Activated CD4-positive, alpha-beta memory T cell treated with anti-CD3 and anti-CD28 coated beads, Interleukin-2, amount 10 ng/mL, durations not matched to agents 7 days and 5 days (primary cell): ENCODE results near the gene NINJ1. TPM values are rescaled to one million over a fixed set of nuclear protein-coding genes. Genes with fewer than 3 reads are reported as not detected.
A peak's percentile ranks its signal among the peaks of the same experiment; 100 is the strongest.

Experiments used
- CTCF ChIA-PET: fragments of 350-600 bp; sonication (Branson Sonifier 250); formaldehyde crosslinking; loops from one replicate; lab custom pipeline; 2021; ENCODE audit warnings: antibody characterized with exemption, inconsistent platforms; lab: Charles Lee
- POLR2A ChIA-PET: fragments of 350-600 bp; sonication (Branson Sonifier 250); formaldehyde crosslinking; loops from one replicate; lab custom pipeline; 2021; ENCODE audit warnings: antibody characterized with exemption; lab: Charles Lee
- DNase-seq: peaks from one replicate; pipeline ENCODE4 v3.0.0-alpha.2; 2020
- H3K27ac Mint-ChIP-seq: one replicate; pipeline ENCODE4 v1.8.0; 2021; ENCODE audit warnings: mild to moderate bottlenecking, mixed read lengths
- H3K27me3 Mint-ChIP-seq: one replicate; pipeline ENCODE4 v1.8.0; 2021; ENCODE audit warnings: mixed read lengths
- H3K36me3 Mint-ChIP-seq: one replicate; pipeline ENCODE4 v1.8.0; 2021; ENCODE audit warnings: low read depth, mixed read lengths
- H3K4me1 Mint-ChIP-seq: one replicate; pipeline ENCODE4 v1.8.0; 2021; ENCODE audit warnings: mixed read lengths
- H3K4me3 Mint-ChIP-seq: one replicate; pipeline ENCODE4 v1.8.0; 2021; ENCODE audit warnings: mild to moderate bottlenecking, mixed read lengths
- H3K9me3 Mint-ChIP-seq: one replicate; pipeline ENCODE4 v1.8.0; 2021; ENCODE audit warnings: mixed read lengths
- total RNA-seq, 2 experiments: library from RNA; stranded (reverse); gene quantifications; one replicate each; pipeline ENCODE4 v1.2.3, GENCODE V29; 2021

NINJ1 gene
- total RNA-seq, 2 experiments from 2014 or later, result 36.9 to 37.4 TPM

- Mint-ChIP-seq H3K4me3 (no peak overlapping the region), H3K9me3 (no peaks in the 10 kb centered on the region), H3K36me3 (peaks cover 28% of the 10 kb centered on the region), H3K27me3 (no peaks in the 10 kb centered on the region), H3K4me1 (peaks cover 59% of the 10 kb centered on the region), H3K27ac (peak overlapping the region; percentile 16)
- CTCF ChIA-PET, result interaction anchor here (1.2 to 1.3 kb wide), 2 partner anchors 14 to 19 kb away, joined by 4 to 9 read pairs; no protein-coding TSS in a partner anchor
- DNase-seq, result no peak
- POLR2A ChIA-PET, result interaction anchor here (1.2 kb wide), 1 partner anchor 31 kb away, joined by 3 read pairs; no protein-coding TSS in a partner anchor
Measured at GRCh38 chr9:93128011-93128714, 5.9 kb downstream of the NINJ1 start.

- no peak for DNase-seq
- peaks cover 28% of the 10 kb centered on the region for H3K36me3 Mint-ChIP-seq
- POLR2A ChIA-PET, result interaction anchor here (1.7 kb wide), 1 partner anchor 16 kb away, joined by 7 read pairs; no protein-coding TSS in a partner anchor
- no peak overlapping the region for H3K4me3 Mint-ChIP-seq
- H3K27me3 Mint-ChIP-seq, result no peaks in the 10 kb centered on the region
- CTCF ChIA-PET, result no interaction called here
- H3K4me1 Mint-ChIP-seq, result peaks cover 52% of the 10 kb centered on the region
- no peaks in the 10 kb centered on the region for H3K9me3 Mint-ChIP-seq
- H3K27ac Mint-ChIP-seq, result peak overlapping the region; percentile 49
Measured at GRCh38 chr9:93127395-93127911, 6.6 kb downstream of the NINJ1 start.

GRCh38 chr9:93126825-93127368 lies 7.2 kb downstream of the NINJ1 start:
- H3K4me3 Mint-ChIP-seq, result no peak overlapping the region
- H3K4me1 Mint-ChIP-seq, result peaks cover 47% of the 10 kb centered on the region
- no peaks in the 10 kb centered on the region for H3K9me3 Mint-ChIP-seq
- CTCF ChIA-PET, result no interaction called here
- POLR2A ChIA-PET, result interaction anchor here (1.3 to 1.7 kb wide), 2 partner anchors 13 to 17 kb away, joined by 3 to 7 read pairs; no protein-coding TSS in a partner anchor
- peak overlapping the region; percentile 49 for H3K27ac Mint-ChIP-seq
- no peak for DNase-seq
- H3K27me3 Mint-ChIP-seq, result no peaks in the 10 kb centered on the region
- peaks cover 28% of the 10 kb centered on the region for H3K36me3 Mint-ChIP-seq

- Mint-ChIP-seq H3K36me3 (peaks cover 28% of the 10 kb centered on the region), H3K27ac (peak overlapping the region; percentile 77), H3K27me3 (no peaks in the 10 kb centered on the region), H3K4me1 (peaks cover 40% of the 10 kb centered on the region), H3K9me3 (no peaks in the 10 kb centered on the region), H3K4me3 (no peak overlapping the region)
- POLR2A ChIA-PET, result interaction anchor here (0.8 to 1.7 kb wide), 3 partner anchors 14 to 30 kb away, joined by 3 to 7 read pairs (median 3); no protein-coding TSS in a partner anchor
- CTCF ChIA-PET, result interaction anchor here (3.4 kb wide), 1 partner anchor 17 kb away, joined by 15 read pairs; no protein-coding TSS in a partner anchor
- DNase-seq, result no peak
Measured at GRCh38 chr9:93126151-93126781, 7.8 kb downstream of the NINJ1 start.

- Mint-ChIP-seq H3K27ac (peak overlapping the region; percentile 77), H3K27me3 (no peaks in the 10 kb centered on the region)
Measured at GRCh38 chr9:93125331-93125894, 8.6 kb downstream of the NINJ1 start.

GRCh38 chr9:93124793-93125192 lies 9.3 kb downstream of the NINJ1 start:
- peak overlapping the region; percentile 10 for H3K27ac Mint-ChIP-seq
- POLR2A ChIA-PET, result interaction anchor here (1.3 to 1.8 kb wide), 2 partner anchors 16 to 26 kb away, joined by 3 to 5 read pairs; no protein-coding TSS in a partner anchor
- peaks cover 38% of the 10 kb centered on the region for H3K4me1 Mint-ChIP-seq
- no peak overlapping the region for H3K4me3 Mint-ChIP-seq
- peaks cover 33% of the 10 kb centered on the region for H3K36me3 Mint-ChIP-seq
- H3K27me3 Mint-ChIP-seq, result no peaks in the 10 kb centered on the region
- DNase-seq, result no peak
- no peaks in the 10 kb centered on the region for H3K9me3 Mint-ChIP-seq
- CTCF ChIA-PET, result interaction anchor here (3.4 kb wide), 1 partner anchor 16 kb away, joined by 15 read pairs; no protein-coding TSS in a partner anchor

More at GRCh38 chr9:93125331-93125894, 8.6 kb downstream of the NINJ1 start:
- CTCF ChIA-PET, result interaction anchor here (3.4 kb wide), 1 partner anchor 16 kb away, joined by 15 read pairs; no protein-coding TSS in a partner anchor
- H3K4me3 Mint-ChIP-seq, result no peak overlapping the region
- H3K36me3 Mint-ChIP-seq, result peaks cover 28% of the 10 kb centered on the region
- no peaks in the 10 kb centered on the region for H3K9me3 Mint-ChIP-seq
- peaks cover 34% of the 10 kb centered on the region for H3K4me1 Mint-ChIP-seq
- no peak for DNase-seq
- POLR2A ChIA-PET, result interaction anchor here (0.8 to 1.7 kb wide), 4 partner anchors 15 to 31 kb away, joined by 3 to 7 read pairs (median 3); no protein-coding TSS in a partner anchor

- Mint-ChIP-seq H3K4me3 (no peak overlapping the region), H3K9me3 (no peaks in the 10 kb centered on the region), H3K27me3 (no peaks in the 10 kb centered on the region), H3K4me1 (peaks cover 43% of the 10 kb centered on the region), H3K27ac (no peak overlapping the region), H3K36me3 (peaks cover 33% of the 10 kb centered on the region)
- no peak for DNase-seq
- ChIA-PET POLR2A (interaction anchor here (1.8 kb wide), 1 partner anchor 15 kb away, joined by 5 read pairs; no protein-coding TSS in a partner anchor), CTCF (interaction anchor here (3.4 kb wide), 1 partner anchor 15 kb away, joined by 15 read pairs; no protein-coding TSS in a partner anchor)
Measured at GRCh38 chr9:93123561-93124283, 10.3 kb downstream of the NINJ1 start.

- Mint-ChIP-seq H3K27me3 (no peaks in the 10 kb centered on the region), H3K4me3 (no peak overlapping the region), H3K4me1 (peaks cover 37% of the 10 kb centered on the region), H3K27ac (no peak overlapping the region), H3K36me3 (peaks cover 29% of the 10 kb centered on the region), H3K9me3 (no peaks in the 10 kb centered on the region)
- ChIA-PET CTCF (interaction anchor here (3.4 kb wide), 1 partner anchor 14 kb away, joined by 15 read pairs; no protein-coding TSS in a partner anchor), POLR2A (no interaction called here)
- DNase-seq, result no peak
Measured at GRCh38 chr9:93122721-93123221, 11.3 kb downstream of the NINJ1 start.

GRCh38 chr9:93121316-93122241 lies 12.5 kb downstream of the NINJ1 start:
- no peaks in the 10 kb centered on the region for H3K27me3 Mint-ChIP-seq
- H3K36me3 Mint-ChIP-seq, result peaks cover 27% of the 10 kb centered on the region
- DNase-seq, result no peak
- H3K9me3 Mint-ChIP-seq, result no peaks in the 10 kb centered on the region
- ChIA-PET CTCF (interaction anchor here (0.6 kb wide), 1 partner anchor 13 kb away, joined by 3 read pairs; no protein-coding TSS in a partner anchor), POLR2A (interaction anchor here (4.5 kb wide), 1 partner anchor 8 kb away, joined by 14 read pairs; no protein-coding TSS in a partner anchor)
- peak overlapping the region; percentile 38 for H3K27ac Mint-ChIP-seq
- no peak overlapping the region for H3K4me3 Mint-ChIP-seq
- peaks cover 26% of the 10 kb centered on the region for H3K4me1 Mint-ChIP-seq

- ChIA-PET POLR2A (interaction anchor here (1.9 to 4.5 kb wide), 2 partner anchors 9 to 13 kb away, joined by 9 to 14 read pairs; partner anchors contain the start of gene NINJ1), CTCF (interaction anchor here (0.6 to 3.2 kb wide), 2 partner anchors 12 kb away, joined by 3 to 30 read pairs; no protein-coding TSS in a partner anchor)
- H3K36me3 Mint-ChIP-seq, result peaks cover 22% of the 10 kb centered on the region
- no peak overlapping the region for H3K27ac Mint-ChIP-seq
- no peak overlapping the region for H3K4me3 Mint-ChIP-seq
- peaks cover 19% of the 10 kb centered on the region for H3K4me1 Mint-ChIP-seq
- no peaks in the 10 kb centered on the region for H3K27me3 Mint-ChIP-seq
- no peaks in the 10 kb centered on the region for H3K9me3 Mint-ChIP-seq
- no peak for DNase-seq
Measured at GRCh38 chr9:93120846-93121315, 13.2 kb downstream of the NINJ1 start.
